ENCODE data around the gene MRPS6.
A peak's percentile ranks its signal among the peaks of the same experiment; 100 is the strongest.

MRPS6 gene

GRCh38 chr21:34073032-34073748 is at the start of gene MRPS6, which contains the start of gene SLC5A3:
Gene MRPS6 (plus strand): TSS chr21:34073578. CDS start chr21:34073701, 123 bp downstream.
Gene SLC5A3 (plus strand): TSS chr21:34073578. CDS start chr21:34095199, 21,621 bp downstream.
- DNase-seq: peak; percentile 95

- DNase-seq: no peak
Observed at GRCh38 chr21:34023691-34024373, 49.5 kb upstream of the MRPS6 start.

- no peak for DNase-seq
Observed at GRCh38 chr21:34024374-34024693, 49.0 kb upstream of the MRPS6 start.

DNA sequence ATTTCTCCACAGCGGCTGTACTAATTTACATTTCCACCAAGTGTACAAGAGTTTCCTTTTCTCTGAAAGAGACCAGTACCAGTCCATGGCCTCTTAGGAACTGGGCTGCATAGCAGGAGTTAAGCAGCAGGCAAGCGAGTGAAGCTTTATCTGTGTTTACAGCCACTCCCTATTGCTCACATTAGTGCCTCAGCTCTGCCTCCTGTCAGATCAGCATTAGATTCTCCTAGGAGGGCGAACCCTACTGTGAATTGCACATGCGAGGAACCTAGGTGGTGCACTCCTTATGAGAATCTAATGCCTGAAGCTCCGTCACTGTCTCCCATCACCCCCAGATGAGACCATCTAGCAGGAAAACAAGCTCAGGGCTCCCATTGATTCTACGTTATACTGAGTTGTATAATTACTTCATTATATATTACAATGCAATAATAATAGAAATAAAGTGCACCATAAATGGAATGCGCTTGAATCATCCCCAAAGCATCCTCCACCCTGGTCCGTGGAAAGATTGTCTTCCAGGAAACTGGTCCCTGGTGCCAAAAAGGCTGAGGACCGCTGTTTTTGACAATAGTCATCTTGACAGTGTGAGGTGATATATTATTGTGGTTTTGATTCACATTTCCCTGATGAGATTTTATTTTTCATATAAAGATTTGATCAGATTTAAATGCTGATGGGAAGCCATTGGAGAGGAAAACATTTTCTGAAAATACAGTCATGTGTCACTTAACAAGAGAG is 45.5 kb upstream of the MRPS6 start:
- peak; percentile 20 for DNase-seq

- peak; percentile 32 for DNase-seq
Observed at GRCh38 chr21:34029743-34030528, 43.4 kb upstream of the MRPS6 start.

- peak; percentile 60 for DNase-seq
Observed at GRCh38 chr21:34031835-34032370, 41.5 kb upstream of the MRPS6 start.

- no peak for DNase-seq
Observed at GRCh38 chr21:34034369-34035014, 38.9 kb upstream of the MRPS6 start.

GRCh38 chr21:34035619-34036354 is 37.6 kb upstream of the MRPS6 start:
- DNase-seq: no peak

DNA sequence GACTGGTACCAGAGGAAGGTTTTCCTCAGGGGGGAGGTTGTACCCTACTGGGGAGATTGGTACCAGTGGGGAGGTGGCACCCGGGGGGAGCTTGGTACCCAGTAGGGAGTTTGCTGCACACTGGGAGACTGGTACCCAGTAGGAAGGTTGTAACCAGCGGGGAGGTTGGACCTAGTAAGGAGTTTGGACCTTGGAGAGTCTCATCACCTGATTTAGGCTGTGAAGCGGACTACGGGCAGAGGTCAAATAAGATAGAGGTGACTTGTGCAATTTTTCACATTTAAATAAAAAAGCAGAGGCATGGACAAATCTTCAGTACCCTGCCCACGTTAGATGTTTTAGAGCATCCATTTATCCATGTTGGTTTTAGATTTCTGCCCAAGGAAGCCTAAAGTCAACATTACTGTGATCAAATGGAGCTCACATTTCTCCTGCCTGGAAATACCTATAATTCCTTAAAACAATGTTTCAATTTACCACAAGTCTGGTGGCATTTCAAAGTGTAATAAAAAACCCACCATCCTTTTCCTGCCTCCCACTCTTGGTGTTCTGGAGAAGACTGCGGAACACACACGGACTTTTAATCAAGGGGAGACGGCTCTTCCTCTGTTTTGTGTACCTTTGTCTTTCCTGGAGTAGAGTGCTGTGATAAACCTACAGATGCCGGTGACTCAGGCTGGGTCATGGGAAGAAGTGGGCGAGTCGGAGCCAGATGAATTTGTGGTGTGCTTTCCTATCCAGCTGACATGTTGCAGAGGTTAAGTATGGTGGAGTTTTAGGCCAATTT is 36.2 kb upstream of the MRPS6 start:
- DNase-seq: no peak

GRCh38 chr21:34039678-34040382 is 33.5 kb upstream of the MRPS6 start:
- no peak for DNase-seq

DNA sequence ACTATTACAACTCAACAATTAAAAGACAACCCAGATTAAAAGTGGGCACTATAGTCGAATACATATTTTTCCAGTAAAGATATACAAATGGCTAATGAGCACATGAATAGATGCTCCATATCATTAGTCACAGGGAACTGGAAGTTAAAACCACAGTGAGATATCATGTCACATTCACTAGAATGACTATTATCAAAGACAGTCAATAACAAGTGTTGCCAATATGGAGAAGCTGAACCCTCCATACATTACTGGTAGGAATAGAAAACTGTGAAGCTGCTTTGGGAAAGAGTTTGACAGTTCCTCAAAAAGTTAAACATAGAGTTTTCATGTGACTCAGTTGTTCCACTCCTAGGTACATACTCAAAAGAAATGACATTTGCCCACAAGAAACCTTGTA is 30.6 kb upstream of the MRPS6 start:
- no peak for DNase-seq

DNA sequence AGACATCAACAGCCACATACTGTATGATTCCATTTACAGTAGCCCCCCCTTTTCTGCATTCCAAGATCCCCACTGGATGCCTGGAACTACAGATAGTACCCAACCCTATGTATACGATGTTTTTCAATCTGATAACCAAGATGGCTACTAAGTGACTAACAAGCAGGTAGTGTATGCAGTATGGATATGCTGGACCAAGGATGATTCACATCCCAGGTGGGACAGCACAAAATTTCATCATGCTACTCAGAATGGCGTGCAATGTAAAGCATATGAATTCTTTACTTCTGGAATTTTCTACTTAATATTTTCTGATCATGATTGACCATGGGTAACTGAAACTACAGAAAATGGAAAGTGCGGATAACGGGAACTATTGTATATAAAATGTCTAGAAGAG is 30.0 kb upstream of the MRPS6 start:
- no peak for DNase-seq

DNA sequence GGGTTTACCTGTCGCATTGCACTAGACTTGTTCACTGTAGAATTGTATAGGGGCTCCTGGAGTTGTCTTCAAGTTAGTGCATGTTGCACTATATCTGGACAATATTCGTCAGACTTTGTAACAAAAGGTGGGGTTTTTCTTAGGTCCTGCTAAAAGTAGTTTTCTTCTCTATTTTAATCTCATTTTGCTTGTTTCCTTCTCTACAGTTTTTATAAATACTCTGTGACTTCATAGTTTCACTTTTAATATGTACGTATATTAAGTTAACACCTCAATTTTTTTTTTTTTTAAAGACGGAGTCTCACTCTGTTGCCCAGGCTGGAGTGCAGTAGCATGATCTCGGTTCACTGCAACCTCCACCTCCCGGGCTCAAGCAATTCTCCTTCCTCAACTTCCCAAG is 26.5 kb upstream of the MRPS6 start:
- no peak for DNase-seq

DNA sequence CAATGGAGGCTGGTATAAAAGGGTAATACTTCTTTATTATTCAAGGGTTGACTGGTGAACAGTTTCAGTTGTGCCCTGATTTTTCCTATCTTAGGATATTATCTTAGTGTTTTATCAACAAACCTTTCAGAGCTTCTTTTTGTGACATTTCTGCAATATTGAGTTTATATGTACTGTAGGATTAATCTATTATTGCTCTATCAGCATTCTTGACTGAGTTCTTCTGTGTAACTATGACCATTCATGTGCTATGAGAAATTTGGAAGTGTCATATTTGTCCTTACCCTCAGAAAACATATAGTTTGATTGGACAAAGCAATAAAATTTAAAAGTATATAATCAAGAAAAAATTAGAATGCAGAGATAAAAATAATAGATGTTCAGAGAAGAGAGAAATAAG is 25.5 kb upstream of the MRPS6 start:
- no peak for DNase-seq

DNA sequence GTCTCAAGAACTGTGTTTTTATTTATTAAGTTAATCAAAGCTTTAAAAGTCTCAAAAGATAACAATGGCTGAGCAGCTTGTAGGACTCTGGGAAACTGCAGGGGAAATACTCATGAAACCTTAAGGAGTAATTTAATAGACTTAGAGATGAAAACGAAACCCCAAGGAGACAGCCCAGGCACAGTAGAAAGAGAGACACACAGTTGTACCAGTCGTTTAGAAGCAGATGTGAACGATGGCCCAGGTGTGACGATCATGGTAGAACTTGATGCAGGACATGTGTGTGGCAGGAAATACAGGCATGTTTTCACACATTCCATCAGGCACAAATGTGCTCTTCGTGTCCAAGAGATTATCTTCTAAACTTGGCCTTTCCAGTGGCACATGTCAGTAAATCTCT is 21.2 kb upstream of the MRPS6 start:
- no peak for DNase-seq

- DNase-seq: peak; percentile 88
Observed at GRCh38 chr21:34054259-34054658, 19.1 kb upstream of the MRPS6 start.

- DNase-seq: no peak
Observed at GRCh38 chr21:34055615-34056014, 17.8 kb upstream of the MRPS6 start.

GRCh38 chr21:34061983-34062382 is 11.4 kb upstream of the MRPS6 start:
- DNase-seq: no peak

- DNase-seq: no peak
Observed at GRCh38 chr21:34065027-34065426, 8.4 kb upstream of the MRPS6 start.

GRCh38 chr21:34071683-34072082 is 1.7 kb upstream of the MRPS6 start:
- no peak for DNase-seq

Data from NCI-H69 (cell line).